CD14-positive monocyte (primary cell): ENCODE measurements around the gene HMX3. TPM values are rescaled to one million over a fixed set of nuclear protein-coding genes. Genes with fewer than 3 reads are reported as not detected.

Source experiments
- DNase-seq, 3 donors: peaks; one replicate each; pipeline ENCODE4 v3.0.0-alpha.2; 2011 to 2022
- H2AFZ ChIP-seq: 2 replicates; pipeline ENCODE4 v1.6.0; 2012; ENCODE audit warnings: mild to moderate bottlenecking, low read depth, low read length, inconsistent platforms; ENCODE audit not compliant: insufficient read depth, poor library complexity, severe bottlenecking
- H3K27ac ChIP-seq, 2 donors: 1 replicate in 1 of 2; 2 replicates in 1 of 2; pipeline ENCODE4 v1.5.1; 2012 to 2013; ENCODE audit warnings: low read length in 2 of 2, control low read depth in 1 of 2, inconsistent platforms in 1 of 2, low read depth in 1 of 2, mild to moderate bottlenecking in 1 of 2
- H3K27me3 ChIP-seq, 2 donors: one replicate each; pipeline versions ENCODE4 v1.6.0 to v1.6.1; 2011 to 2013; ENCODE audit warnings: low read length in 2 of 2; ENCODE audit not compliant: control insufficient read depth in 2 of 2, insufficient read depth in 2 of 2
- H3K36me3 ChIP-seq, 2 donors: replicated peaks in 1 of 2; 1 replicate in 1 of 2; 2 replicates in 1 of 2; pipeline versions ENCODE4 v1.5.1 to v1.6.1; 2012 to 2013; ENCODE audit warnings: low read length in 2 of 2, control low read depth in 1 of 2, inconsistent platforms in 1 of 2, mild to moderate bottlenecking in 1 of 2; ENCODE audit not compliant: insufficient read depth in 2 of 2, control insufficient read depth in 1 of 2
- H3K4me1 ChIP-seq, 2 donors: 1 replicate in 1 of 2; 2 replicates in 1 of 2; pipeline versions ENCODE4 v1.5.1 to v1.6.1; 2012 to 2013; ENCODE audit warnings: low read length in 2 of 2, control low read depth in 1 of 2, inconsistent platforms in 1 of 2, mild to moderate bottlenecking in 1 of 2, moderate library complexity in 1 of 2; ENCODE audit not compliant: insufficient read depth in 2 of 2, control insufficient read depth in 1 of 2
- H3K4me2 ChIP-seq: replicated peaks from 2 replicates; pipeline ENCODE3; 2012; ENCODE audit warnings: low read length, moderate library complexity, mild to moderate bottlenecking; ENCODE audit not compliant: poor library complexity, severe bottlenecking; ENCODE audit errors: extremely low read depth
- H3K4me3 ChIP-seq, 3 experiments: fragments of 200-600 bp in 1 of 3; sonication (generic) in 1 of 3; replicated peaks in 1 of 3; 1 replicate in 2 of 3; 2 replicates in 1 of 3; pipeline ENCODE4 v1.5.1; 2011 to 2013; ENCODE audit warnings: low read length in 3 of 3, mild to moderate bottlenecking in 3 of 3, control low read depth in 2 of 3, low read depth in 2 of 3, inconsistent platforms in 1 of 3, moderate library complexity in 1 of 3
- H3K79me2 ChIP-seq: 2 replicates; pipeline ENCODE4 v1.6.0; 2012; ENCODE audit warnings: mild to moderate bottlenecking, control low read depth, inconsistent platforms, low read length, moderate library complexity; ENCODE audit not compliant: insufficient read depth
- H3K9ac ChIP-seq: 2 replicates; pipeline ENCODE4 v1.6.0; 2017; ENCODE audit warnings: low read length, mild to moderate bottlenecking; ENCODE audit not compliant: insufficient read depth, poor library complexity, severe bottlenecking
- H3K9me3 ChIP-seq, 2 donors: replicated peaks in 1 of 2; 1 replicate in 1 of 2; 2 replicates in 1 of 2; pipeline versions ENCODE4 v1.5.1 to v1.6.1; 2012 to 2013; ENCODE audit warnings: low read length in 2 of 2, control low read depth in 1 of 2; ENCODE audit not compliant: control insufficient read depth in 1 of 2, insufficient read depth in 1 of 2
- H4K20me1 ChIP-seq: 2 replicates; pipeline ENCODE4 v1.6.0; 2012; ENCODE audit warnings: mild to moderate bottlenecking, low read length, control low read depth, moderate library complexity; ENCODE audit not compliant: insufficient read depth
- H3K27ac Mint-ChIP-seq, 7 donors: one replicate each; pipeline ENCODE4 v1.8.0; 2020; ENCODE audit warnings: mild to moderate bottlenecking in 7 of 7, mixed read lengths in 7 of 7, moderate library complexity in 6 of 7, inconsistent platforms in 2 of 7
- H3K27me3 Mint-ChIP-seq, 3 donors: one replicate each; pipeline ENCODE4 v1.8.0; 2021 to 2022; ENCODE audit warnings: low read depth in 3 of 3, mild to moderate bottlenecking in 3 of 3, mixed read lengths in 3 of 3, moderate library complexity in 3 of 3, inconsistent platforms in 1 of 3
- H3K36me3 Mint-ChIP-seq, 2 donors: one replicate each; pipeline ENCODE4 v1.8.0; 2020; ENCODE audit warnings: mixed read lengths in 2 of 2, inconsistent platforms in 1 of 2, mild to moderate bottlenecking in 1 of 2
- H3K4me1 Mint-ChIP-seq: one replicate; pipeline ENCODE4 v1.8.0; 2020; ENCODE audit warnings: mild to moderate bottlenecking, mixed read lengths
- H3K4me3 Mint-ChIP-seq, 2 donors: one replicate each; pipeline ENCODE4 v1.8.0; 2020; ENCODE audit warnings: mild to moderate bottlenecking in 2 of 2, mixed read lengths in 2 of 2, moderate library complexity in 1 of 2
- H3K9me3 Mint-ChIP-seq, 7 donors: one replicate each; pipeline ENCODE4 v1.8.0; 2020 to 2022; ENCODE audit warnings: mixed read lengths in 7 of 7, mild to moderate bottlenecking in 6 of 7, moderate library complexity in 6 of 7, inconsistent platforms in 2 of 7
- WGBS: methylation state at CpG from one replicate; pipeline ENCODE4 v1.1.5; 2013; ENCODE audit warnings: missing lambda C conversion rate; ENCODE audit not compliant: insufficient coverage; 5-methylcytosine and 5-hydroxymethylcytosine counted together
- intact Hi-C, 2 donors: fragments of 100-400 bp; cut with micrococcal nuclease; formaldehyde crosslinking; loops; one replicate each; pipeline versions ENCODE4 v1.15.0 to v1.15.1; 2023
- polyA plus RNA-seq, 3 donors: library from polyadenylated mRNA; depleted of rRNA in 1 of 3; unstranded in 2 of 3; stranded (reverse) in 1 of 3; fragments of 300-500 nt in 2 of 3; fragments of >200 nt in 1 of 3; fragmentation: Illumina TruSeq in 2 of 3; gene quantifications; 1 replicate in 2 of 3; 2 replicates in 1 of 3; pipeline ENCODE4 v1.2.3, GENCODE V29; 2012 to 2021
- TF ChIP-seq, protein P1 (sequence below): fragments of 200-600 bp; IDR thresholded peaks from one replicate; pipeline ENCODE4 v1.8.0; 2022; ENCODE audit warnings: antibody characterized with exemption, mild to moderate bottlenecking

The HMX3 gene
- polyA plus RNA-seq, 3 donors, result not detected

GRCh38 chr10:123154092-123154710, 18.4 kb downstream of the HMX3 start, which contains the start of gene BUB3:
BUB3 (plus strand) TSS chr10:123154402; CDS start chr10:123154918, 516 bp downstream.
- H3K4me2 ChIP-seq, result peak within 1 kb of the TSS; percentile 91
- peaks cover 37% of the 10 kb centered on the region for H4K20me1 ChIP-seq
- peak; percentile 99 to 100 (median 99) for DNase-seq
- peak within 1 kb of the TSS; percentile 86 for H3K9ac ChIP-seq
- H3K4me1 Mint-ChIP-seq, result peaks cover 54% of the 10 kb centered on the region
- peak within 1 kb of the TSS; percentile 81 to 97 (median 90) for H3K4me3 ChIP-seq
- peaks cover 41 to 44% (median 43%) of the 10 kb centered on the region in 3 donors for H3K27me3 Mint-ChIP-seq
- intact Hi-C loops, result loop anchor here (2.0 to 10.0 kb wide), 8 partner anchors 145 to 2001 kb away; partner anchors contain the start of genes ACADSB (in 2 of the 2), IKZF5 (in 2 of the 2), ABRAXAS2 (in 1 of the 2) and C10orf88 (in 1 of the 2)
- H3K27ac ChIP-seq, result peak within 1 kb of the TSS; percentile 46 to 86
- peaks cover 50% of the 10 kb centered on the region for H3K79me2 ChIP-seq
- H2AFZ ChIP-seq, result peak within 1 kb of the TSS; percentile 95
- peaks cover 26 to 41% of the 10 kb centered on the region in 2 donors for H3K36me3 Mint-ChIP-seq
- H3K9me3 ChIP-seq, result peaks cover 3 to 29% of the 10 kb centered on the region in 2 donors
- H3K4me1 ChIP-seq, result peaks cover 31 to 44% of the 10 kb centered on the region in 2 donors
- H3K4me3 Mint-ChIP-seq, result peak within 1 kb of the TSS; percentile 96 to 99
- 0% methylated on average over 46 of the region's 50 CpGs for WGBS
- H3K36me3 ChIP-seq, result peaks cover 20 to 34% of the 10 kb centered on the region in 2 donors
- TF ChIP-seq, protein P1, sequence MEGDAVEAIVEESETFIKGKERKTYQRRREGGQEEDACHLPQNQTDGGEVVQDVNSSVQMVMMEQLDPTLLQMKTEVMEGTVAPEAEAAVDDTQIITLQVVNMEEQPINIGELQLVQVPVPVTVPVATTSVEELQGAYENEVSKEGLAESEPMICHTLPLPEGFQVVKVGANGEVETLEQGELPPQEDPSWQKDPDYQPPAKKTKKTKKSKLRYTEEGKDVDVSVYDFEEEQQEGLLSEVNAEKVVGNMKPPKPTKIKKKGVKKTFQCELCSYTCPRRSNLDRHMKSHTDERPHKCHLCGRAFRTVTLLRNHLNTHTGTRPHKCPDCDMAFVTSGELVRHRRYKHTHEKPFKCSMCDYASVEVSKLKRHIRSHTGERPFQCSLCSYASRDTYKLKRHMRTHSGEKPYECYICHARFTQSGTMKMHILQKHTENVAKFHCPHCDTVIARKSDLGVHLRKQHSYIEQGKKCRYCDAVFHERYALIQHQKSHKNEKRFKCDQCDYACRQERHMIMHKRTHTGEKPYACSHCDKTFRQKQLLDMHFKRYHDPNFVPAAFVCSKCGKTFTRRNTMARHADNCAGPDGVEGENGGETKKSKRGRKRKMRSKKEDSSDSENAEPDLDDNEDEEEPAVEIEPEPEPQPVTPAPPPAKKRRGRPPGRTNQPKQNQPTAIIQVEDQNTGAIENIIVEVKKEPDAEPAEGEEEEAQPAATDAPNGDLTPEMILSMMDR, result no peak
- H3K9me3 Mint-ChIP-seq, result peaks cover 0 to 15% (median 5%) of the 10 kb centered on the region in 7 donors
- peaks cover 34 to 45% of the 10 kb centered on the region in 2 donors for H3K27me3 ChIP-seq
- H3K27ac Mint-ChIP-seq, result peak within 1 kb of the TSS; percentile 87 to 95 (median 93)

GRCh38 chr10:123154711-123155505, 19.1 kb downstream of the HMX3 start:
- peak in 2 of 3 donors; percentile 4 to 24 for DNase-seq
- H3K27ac Mint-ChIP-seq, result peak overlapping the region in 6 of 7 donors; percentile 82 to 95 (median 90)
- peak overlapping the region; percentile 96 to 99 for H3K4me3 Mint-ChIP-seq
- Histone ChIP-seq H3K9ac (peak overlapping the region; percentile 86), H4K20me1 (peaks cover 40% of the 10 kb centered on the region), H3K4me1 (peaks cover 26 to 37% of the 10 kb centered on the region in 2 donors), H3K79me2 (peaks cover 56% of the 10 kb centered on the region), H3K9me3 (peaks cover 3 to 22% of the 10 kb centered on the region in 2 donors), H3K4me3 (peak overlapping the region; percentile 81 to 97 (median 90)), H3K36me3 (peaks cover 23 to 41% of the 10 kb centered on the region in 2 donors), H3K27ac (peak overlapping the region in 1 of 2 donors; percentile 86), H2AFZ (peak overlapping the region; percentile 95), H3K4me2 (peak overlapping the region; percentile 91), H3K27me3 (peaks cover 32 to 37% of the 10 kb centered on the region in 2 donors)
- peaks cover 35 to 37% (median 37%) of the 10 kb centered on the region in 3 donors for H3K27me3 Mint-ChIP-seq
- H3K9me3 Mint-ChIP-seq, result peaks cover 0 to 15% (median 3%) of the 10 kb centered on the region in 7 donors
- intact Hi-C loops, result loop anchor here (2.0 to 10.0 kb wide), 8 partner anchors 146 to 2000 kb away; partner anchors contain the start of genes ACADSB (in 2 of the 2), IKZF5 (in 2 of the 2), ABRAXAS2 (in 1 of the 2) and C10orf88 (in 1 of the 2)
- WGBS, result under 1% methylated on average over 35 of the region's 49 CpGs
- H3K36me3 Mint-ChIP-seq, result peaks cover 30 to 48% of the 10 kb centered on the region in 2 donors
- H3K4me1 Mint-ChIP-seq, result peaks cover 49% of the 10 kb centered on the region
- TF ChIP-seq, protein P1, result no peak
